ENCODE measurements around the gene SIRT2.

Gene SIRT2

DNA sequence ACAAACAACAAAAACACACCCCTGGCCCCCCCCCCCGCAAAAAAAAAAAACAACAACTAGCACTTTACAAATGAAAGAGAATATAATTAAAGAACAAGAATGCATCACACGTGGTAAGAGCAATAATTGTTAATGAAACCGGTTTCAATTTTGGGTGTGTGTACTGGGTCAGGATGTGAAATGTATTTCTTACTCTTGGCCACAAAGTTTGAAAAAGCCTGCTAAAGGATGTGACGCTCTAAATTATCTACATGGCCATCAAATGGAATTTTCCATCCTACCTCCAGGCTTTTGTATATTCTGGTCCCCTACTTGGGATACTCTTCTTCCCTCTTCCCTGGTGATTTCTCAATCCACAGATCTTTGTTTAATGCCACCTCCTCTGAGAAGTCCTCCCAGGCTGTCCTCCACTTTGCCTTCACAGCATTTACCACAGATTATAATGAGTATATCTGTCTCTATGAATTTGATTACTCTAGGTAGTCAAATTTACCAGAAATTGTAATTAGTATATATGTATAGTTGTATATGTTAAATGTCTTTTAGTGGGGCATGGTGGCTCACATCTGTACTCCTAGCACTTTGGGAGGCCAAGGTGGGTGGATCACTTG lies 29.1 kb upstream of the SIRT2 start:
- Histone ChIP-seq H2AFZ (ENCODE audit: low read depth, low read length, severe bottlenecking) (no peak overlapping the region), H3F3A (ENCODE audit: insufficient read depth) (no peaks in the 10 kb centered on the region), H3K27me3 (ENCODE audit: low read length) (no peaks in the 10 kb centered on the region), H3K36me3 (ENCODE audit: low read length) (peaks cover 3% of the 10 kb centered on the region; the same call in 1 of the 2 replicates), H3K9ac (ENCODE audit: low read length) (no peak overlapping the region), H3K9me2 (replicated peaks; ENCODE audit: insufficient read depth, low read length) (no peaks in the 10 kb centered on the region), H3K4me2 (ENCODE audit: low read depth, low read length, poor library complexity, severe bottlenecking) (no peak overlapping the region), H3K4me3 (ENCODE audit: insufficient read depth, low read length, poor library complexity, severe bottlenecking) (no peak overlapping the region), H3K27ac (ENCODE audit: low read depth, low read length) (no peak overlapping the region), H3K79me2 (ENCODE audit: insufficient read depth, low read length) (peaks cover 51% of the 10 kb centered on the region), H3K9me3 (ENCODE audit: insufficient read depth, low read length) (no peaks in the 10 kb centered on the region), H4K20me1 (ENCODE audit: low read depth, low read length) (no peaks in the 10 kb centered on the region)
- TF ChIP-seq EZH2phosphoT487 (conservative IDR thresholded peaks at IDR 0.05; ENCODE audit: low read length) (no peak), CTCF (IDR thresholded peaks at IDR 0.05; ENCODE audit: insufficient read depth, low read length, poor library complexity, severe bottlenecking) (no peak)

DNA sequence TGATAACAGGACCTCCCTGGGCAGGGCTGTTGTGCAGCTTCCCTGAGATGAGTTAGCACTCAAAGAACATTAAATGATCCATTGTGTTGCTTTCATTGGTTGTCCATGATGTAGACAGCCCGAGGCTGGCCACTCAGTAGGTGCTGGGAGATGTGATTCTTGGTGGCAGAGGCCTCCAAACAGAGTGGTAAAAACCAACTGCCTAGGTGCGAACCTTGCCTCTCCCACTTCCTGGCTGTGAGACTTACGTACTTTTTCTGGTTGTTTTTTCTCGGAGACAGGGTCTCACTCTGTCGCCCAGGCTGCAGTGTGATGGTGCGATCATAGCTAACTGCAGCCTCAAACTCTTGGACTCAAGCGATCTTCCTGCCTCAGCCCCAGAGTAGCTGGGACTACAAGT lies 25.0 kb upstream of the SIRT2 start:
- H3K79me2 ChIP-seq (ENCODE audit: insufficient read depth, low read length), result peaks cover 21% of the 10 kb centered on the region
- TF ChIP-seq EZH2phosphoT487 (conservative IDR thresholded peaks at IDR 0.05; ENCODE audit: low read length) (no peak), CTCF (IDR thresholded peaks at IDR 0.05; ENCODE audit: insufficient read depth, low read length, poor library complexity, severe bottlenecking) (no peak)
- H3K9ac ChIP-seq (ENCODE audit: low read length), result no peak overlapping the region
- no peaks in the 10 kb centered on the region for H4K20me1 ChIP-seq (ENCODE audit: low read depth, low read length)
- H3K27ac ChIP-seq (ENCODE audit: low read depth, low read length), result no peak overlapping the region
- H3K36me3 ChIP-seq (ENCODE audit: low read length), result no peaks in the 10 kb centered on the region
- H3K9me3 ChIP-seq (ENCODE audit: insufficient read depth, low read length), result no peaks in the 10 kb centered on the region
- no peaks in the 10 kb centered on the region for H3K27me3 ChIP-seq (ENCODE audit: low read length)
- H2AFZ ChIP-seq (ENCODE audit: low read depth, low read length, severe bottlenecking), result no peak overlapping the region
- H3F3A ChIP-seq (ENCODE audit: insufficient read depth), result no peaks in the 10 kb centered on the region
- H3K4me2 ChIP-seq (ENCODE audit: low read depth, low read length, poor library complexity, severe bottlenecking), result no peak overlapping the region
- no peak overlapping the region for H3K4me3 ChIP-seq (ENCODE audit: insufficient read depth, low read length, poor library complexity, severe bottlenecking)
- no peaks in the 10 kb centered on the region for H3K9me2 ChIP-seq (replicated peaks; ENCODE audit: insufficient read depth, low read length)

DNA sequence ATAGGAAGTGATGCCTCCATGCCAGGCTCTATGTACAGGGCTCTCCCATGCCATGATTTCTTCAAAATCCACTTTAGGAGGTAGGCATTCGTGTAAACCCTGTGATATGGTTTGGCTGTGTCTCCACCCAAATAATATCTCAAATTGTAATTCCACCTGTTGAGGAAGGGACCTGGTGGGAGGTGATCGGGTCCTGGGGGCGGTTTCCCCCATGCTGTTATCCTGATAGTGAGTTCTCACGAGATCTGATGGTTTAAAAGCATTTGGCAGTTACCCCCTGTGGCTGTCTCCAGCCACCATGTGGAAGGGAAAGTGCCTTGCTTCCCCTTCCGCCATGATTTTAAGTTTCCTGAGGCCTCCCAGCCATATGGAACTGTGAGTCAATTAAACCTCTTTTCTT lies 23.1 kb upstream of the SIRT2 start:
- Histone ChIP-seq H3K9ac (ENCODE audit: low read length) (no peak overlapping the region), H2AFZ (ENCODE audit: low read depth, low read length, severe bottlenecking) (no peak overlapping the region), H3K79me2 (ENCODE audit: insufficient read depth, low read length) (peaks cover 2% of the 10 kb centered on the region; the same call in 1 of the 2 replicates), H3K9me2 (replicated peaks; ENCODE audit: insufficient read depth, low read length) (no peaks in the 10 kb centered on the region), H3K4me3 (ENCODE audit: insufficient read depth, low read length, poor library complexity, severe bottlenecking) (no peak overlapping the region), H3K27me3 (ENCODE audit: low read length) (no peaks in the 10 kb centered on the region), H3K27ac (ENCODE audit: low read depth, low read length) (no peak overlapping the region), H3F3A (ENCODE audit: insufficient read depth) (no peaks in the 10 kb centered on the region), H3K4me2 (ENCODE audit: low read depth, low read length, poor library complexity, severe bottlenecking) (no peak overlapping the region), H4K20me1 (ENCODE audit: low read depth, low read length) (no peaks in the 10 kb centered on the region), H3K9me3 (ENCODE audit: insufficient read depth, low read length) (no peaks in the 10 kb centered on the region), H3K36me3 (ENCODE audit: low read length) (no peaks in the 10 kb centered on the region)
- TF ChIP-seq CTCF (IDR thresholded peaks at IDR 0.05; ENCODE audit: insufficient read depth, low read length, poor library complexity, severe bottlenecking) (no peak), EZH2phosphoT487 (conservative IDR thresholded peaks at IDR 0.05; ENCODE audit: low read length) (no peak)
